BLaER1 (cell line): ENCODE measurements around the gene SNU13.
"Not testable (repeated sequence)": the region's sequence is repeated elsewhere in the genome, so short reads cannot be mapped to it uniquely, and the experiment has no call there.

Source experiments
- H3K27ac ChIP-seq: shearing (Covaris generic); formaldehyde crosslinking; 2 replicates; pipeline ENCODE4 v1.8.1; 2022
- H3K27me3 ChIP-seq: shearing (Covaris generic); formaldehyde crosslinking; 2 replicates; pipeline ENCODE4 v1.8.1; 2022
- H3K36me3 ChIP-seq: shearing (Covaris generic); formaldehyde crosslinking; 2 replicates; pipeline ENCODE4 v1.8.1; 2022
- H3K4me1 ChIP-seq: shearing (Covaris generic); formaldehyde crosslinking; 2 replicates; pipeline ENCODE4 v1.8.1; 2022
- H3K4me2 ChIP-seq: shearing (Covaris generic); formaldehyde crosslinking; 2 replicates; pipeline ENCODE4 v1.8.1; 2022
- H3K4me3 ChIP-seq: shearing (Covaris generic); formaldehyde crosslinking; 2 replicates; pipeline ENCODE4 v1.8.1; 2022
- H3K9ac ChIP-seq: shearing (Covaris generic); formaldehyde crosslinking; 2 replicates; pipeline ENCODE4 v1.8.1; 2022
- H3K9me3 ChIP-seq: shearing (Covaris generic); formaldehyde crosslinking; 2 replicates; pipeline ENCODE4 v1.8.1; 2022
- H4K20me1 ChIP-seq: shearing (Covaris generic); formaldehyde crosslinking; 2 replicates; pipeline ENCODE4 v1.8.1; 2022
- Cebpa-rat ChIP-seq: shearing (Covaris generic); IDR thresholded peaks from 2 replicates; pipeline ENCODE4 v1.8.1; 2022

The SNU13 gene

DNA sequence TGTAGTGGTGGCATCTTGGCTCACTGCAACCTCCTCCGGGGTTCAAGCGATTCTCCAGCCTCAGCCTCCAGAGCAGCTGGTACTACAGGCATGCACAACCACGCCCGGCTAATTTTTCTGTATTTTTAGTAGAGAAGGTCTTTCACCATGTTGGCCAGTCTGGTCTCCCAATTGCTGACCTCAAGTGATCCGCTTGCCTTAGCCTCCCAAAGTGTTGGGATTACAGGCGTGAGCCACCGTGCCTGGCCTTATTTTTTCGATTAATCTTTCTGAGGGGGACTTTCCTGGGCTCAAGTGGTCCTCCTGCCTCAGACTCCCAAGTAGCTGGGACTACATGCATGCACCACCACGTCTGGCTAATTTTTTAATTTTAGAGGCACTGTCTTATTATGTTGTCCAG is 5.6 kb downstream of the SNU13 start:
- peak overlapping the region; percentile 79 for H3K9ac ChIP-seq

GRCh38 chr22:41682033-41682807 is 6.4 kb downstream of the SNU13 start:
- Histone ChIP-seq H3K4me2 (peak overlapping the region; percentile 75), H3K4me3 (peak overlapping the region; percentile 75), H3K27me3 (no peaks in the 10 kb centered on the region), H3K27ac (peak overlapping the region; percentile 73), H3K4me1 (peaks cover 42% of the 10 kb centered on the region), H3K9ac (peak overlapping the region; percentile 79), H3K36me3 (peaks cover 69% of the 10 kb centered on the region), H4K20me1 (peaks cover 100% of the 10 kb centered on the region), H3K9me3 (no peaks in the 10 kb centered on the region; the same call in 1 of the 2 replicates)
- TF ChIP-seq Cebpa-rat, result no peak

More for the DNA sequence above, 5.6 kb downstream of the SNU13 start:
- H3K27me3 ChIP-seq, result no peaks in the 10 kb centered on the region
- peaks cover 97% of the 10 kb centered on the region for H4K20me1 ChIP-seq
- peak overlapping the region; percentile 75 for H3K4me2 ChIP-seq
- peak overlapping the region; percentile 73 for H3K27ac ChIP-seq
- peaks cover 43% of the 10 kb centered on the region for H3K4me1 ChIP-seq
- peaks cover 61% of the 10 kb centered on the region for H3K36me3 ChIP-seq
- peak overlapping the region; percentile 75 for H3K4me3 ChIP-seq
- no peaks in the 10 kb centered on the region; the same call in 1 of the 2 replicates for H3K9me3 ChIP-seq
- no peak for TF ChIP-seq Cebpa-rat

GRCh38 chr22:41681616-41682015 is 7.1 kb downstream of the SNU13 start:
- peak overlapping the region; percentile 73; the same call in 1 of the 2 replicates for H3K27ac ChIP-seq
- H3K4me3 ChIP-seq, result peak overlapping the region; percentile 75
- H3K4me1 ChIP-seq, result peaks cover 36% of the 10 kb centered on the region
- H3K9ac ChIP-seq, result peak overlapping the region; percentile 79
- H3K9me3 ChIP-seq, result no peaks in the 10 kb centered on the region; the same call in 1 of the 2 replicates
- no peak for TF ChIP-seq Cebpa-rat
- H4K20me1 ChIP-seq, result peaks cover 100% of the 10 kb centered on the region
- H3K4me2 ChIP-seq, result peak overlapping the region; percentile 75
- peaks cover 74% of the 10 kb centered on the region for H3K36me3 ChIP-seq
- no peaks in the 10 kb centered on the region for H3K27me3 ChIP-seq

DNA sequence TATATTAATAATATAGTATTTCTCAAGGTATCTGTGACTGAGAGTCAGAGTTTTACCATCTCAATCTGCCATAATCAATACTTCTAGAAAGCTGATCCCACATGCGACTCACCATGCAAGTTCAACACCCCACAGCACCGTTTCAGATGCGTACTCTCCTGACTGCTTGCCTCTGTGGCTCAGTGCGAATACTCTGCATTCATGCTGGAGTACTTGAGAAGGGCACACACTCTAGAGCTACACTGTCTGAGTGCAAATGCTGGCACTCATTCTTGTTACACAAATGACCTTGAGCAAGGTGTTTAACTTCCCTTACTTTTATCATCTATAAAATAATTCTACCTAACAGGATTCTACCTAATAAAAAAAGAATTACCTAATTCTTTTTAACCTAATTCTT is 12.5 kb downstream of the SNU13 start:
- no peaks in the 10 kb centered on the region for H3K9me3 ChIP-seq
- H3K36me3 ChIP-seq, result peaks cover 92% of the 10 kb centered on the region
- no peaks in the 10 kb centered on the region for H3K27me3 ChIP-seq
- no peak overlapping the region for H3K9ac ChIP-seq
- no peak overlapping the region for H3K27ac ChIP-seq
- H3K4me1 ChIP-seq, result peaks cover 26% of the 10 kb centered on the region
- TF ChIP-seq Cebpa-rat, result no peak
- H3K4me2 ChIP-seq, result no peak overlapping the region
- H4K20me1 ChIP-seq, result peaks cover 88% of the 10 kb centered on the region
- H3K4me3 ChIP-seq, result no peak overlapping the region

DNA sequence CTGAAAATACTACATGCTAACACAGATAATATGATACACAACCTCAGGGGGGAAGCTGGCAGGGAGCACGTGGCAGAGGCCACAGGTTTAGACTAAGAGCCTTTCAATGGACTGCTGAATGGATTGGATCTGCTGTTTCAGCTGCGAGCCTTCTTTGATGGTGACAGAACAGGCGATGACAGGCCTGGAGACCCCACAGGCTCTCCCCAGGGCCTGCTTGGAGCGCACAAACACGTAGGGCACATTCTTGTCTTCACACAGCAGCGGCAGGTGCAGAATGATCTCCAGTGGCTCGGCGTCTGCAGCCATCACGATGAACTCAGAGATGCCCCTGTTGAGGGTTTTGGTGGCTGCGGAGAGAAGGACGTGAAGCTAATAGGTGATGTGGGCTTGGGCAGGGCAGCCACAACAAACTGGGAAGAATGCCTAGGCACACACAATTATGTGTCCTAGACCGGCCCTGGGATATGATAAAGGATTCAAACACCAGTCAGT is 13.8 kb downstream of the SNU13 start:
- peak overlapping the region; percentile 50; the same call in 1 of the 2 replicates for H3K9ac ChIP-seq
- no peak for TF ChIP-seq Cebpa-rat
- H4K20me1 ChIP-seq, result peaks cover 76% of the 10 kb centered on the region
- no peaks in the 10 kb centered on the region for H3K27me3 ChIP-seq
- no peaks in the 10 kb centered on the region for H3K9me3 ChIP-seq
- peaks cover 90% of the 10 kb centered on the region for H3K36me3 ChIP-seq
- no peak overlapping the region for H3K4me2 ChIP-seq
- peaks cover 26% of the 10 kb centered on the region for H3K4me1 ChIP-seq
- no peak overlapping the region for H3K4me3 ChIP-seq
- H3K27ac ChIP-seq, result no peak overlapping the region

DNA sequence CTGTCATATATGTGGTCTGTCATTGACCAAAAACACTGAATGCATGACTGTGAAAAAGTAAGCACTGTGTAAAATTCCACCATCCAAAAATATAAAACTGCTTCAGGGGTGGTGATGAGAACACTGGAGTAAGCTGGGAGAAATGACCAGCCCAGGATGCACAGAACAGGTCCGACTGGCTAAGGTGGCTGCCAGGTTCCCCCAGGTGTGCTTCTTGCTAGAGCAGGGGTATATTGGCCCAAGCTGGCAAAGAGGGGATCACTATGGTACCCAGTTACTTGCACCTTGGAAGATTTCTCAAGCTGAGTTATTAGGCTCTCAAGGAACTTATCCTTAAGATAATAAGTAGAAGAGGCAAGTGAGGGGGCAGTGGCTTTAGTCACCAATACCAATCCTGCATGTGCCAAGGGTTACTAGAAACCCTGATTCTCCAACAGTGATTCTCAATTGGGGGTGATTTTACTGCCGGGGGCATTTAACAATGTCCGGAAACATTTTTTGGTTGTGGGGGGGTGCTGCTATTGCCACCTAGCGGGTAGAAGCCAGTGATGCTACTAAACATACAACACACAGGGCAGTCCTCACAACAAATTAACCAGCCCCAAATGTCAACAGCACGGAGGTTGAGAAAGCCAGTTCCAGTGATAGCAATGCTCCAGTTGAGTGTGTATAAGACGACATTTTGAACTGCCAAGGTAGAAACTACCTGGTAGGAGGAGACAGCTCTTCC is 15.7 kb downstream of the SNU13 start:
- Histone ChIP-seq H3K4me3 (no peak overlapping the region), H3K27me3 (no peaks in the 10 kb centered on the region), H3K9me3 (no peaks in the 10 kb centered on the region), H4K20me1 (peaks cover 56% of the 10 kb centered on the region), H3K4me2 (no peak overlapping the region), H3K36me3 (peaks cover 81% of the 10 kb centered on the region), H3K9ac (no peak overlapping the region), H3K27ac (no peak overlapping the region), H3K4me1 (peaks cover 20% of the 10 kb centered on the region)
- TF ChIP-seq Cebpa-rat, result no peak

DNA sequence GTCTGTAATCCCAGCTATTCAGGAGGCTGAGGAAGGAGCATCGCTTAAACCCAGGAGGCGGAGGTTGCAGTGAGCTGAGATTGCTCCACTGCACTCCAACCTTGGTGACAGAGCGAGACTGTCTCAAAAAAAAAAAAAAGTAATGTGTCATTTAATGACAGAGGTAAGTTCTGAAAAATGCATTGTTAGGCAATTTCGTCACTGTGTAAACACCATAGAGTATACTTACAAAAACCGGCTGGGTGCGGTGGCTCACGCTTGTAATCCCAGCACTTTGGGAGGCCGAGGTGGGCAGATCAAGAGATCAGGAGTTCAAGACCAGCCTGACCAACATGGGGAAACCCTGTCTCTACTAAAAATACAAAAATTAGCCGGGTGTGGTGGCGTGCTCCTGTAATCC is 16.6 kb downstream of the SNU13 start:
- not testable (repeated sequence) for H3K27ac ChIP-seq, H3K27me3 ChIP-seq, H3K4me2 ChIP-seq, H3K4me3 ChIP-seq, H3K9me3 ChIP-seq, H3K9ac ChIP-seq
- Histone ChIP-seq H3K36me3 (peaks cover 72% of the 10 kb centered on the region), H3K4me1 (peaks cover 26% of the 10 kb centered on the region), H4K20me1 (peaks cover 48% of the 10 kb centered on the region)

GRCh38 chr22:41668971-41669911 is 19.4 kb downstream of the SNU13 start:
- peaks cover 19% of the 10 kb centered on the region for H4K20me1 ChIP-seq
- no peak overlapping the region for H3K27ac ChIP-seq
- no peak for TF ChIP-seq Cebpa-rat
- no peak overlapping the region for H3K4me3 ChIP-seq
- no peak overlapping the region for H3K9ac ChIP-seq
- peaks cover 22% of the 10 kb centered on the region for H3K4me1 ChIP-seq
- peaks cover 63% of the 10 kb centered on the region for H3K36me3 ChIP-seq
- no peaks in the 10 kb centered on the region for H3K27me3 ChIP-seq
- no peaks in the 10 kb centered on the region for H3K9me3 ChIP-seq
- H3K4me2 ChIP-seq, result no peak overlapping the region

- no peak for TF ChIP-seq Cebpa-rat
- no peak overlapping the region for H3K9ac ChIP-seq
Observed at GRCh38 chr22:41664951-41665350, 23.7 kb downstream of the SNU13 start.

More at GRCh38 chr22:41664951-41665350, 23.7 kb downstream of the SNU13 start:
- Histone ChIP-seq H3K4me2 (no peak overlapping the region), H4K20me1 (peaks cover 26% of the 10 kb centered on the region), H3K4me1 (peaks cover 22% of the 10 kb centered on the region), H3K4me3 (no peak overlapping the region), H3K27ac (no peak overlapping the region), H3K9me3 (no peaks in the 10 kb centered on the region), H3K36me3 (peaks cover 68% of the 10 kb centered on the region), H3K27me3 (no peaks in the 10 kb centered on the region; the same call in 1 of the 2 replicates)
